PFSK-1 (cell line): ENCODE measurements around the gene CLN5.

Source experiments
- FOXP2 ChIP-seq: optimal IDR thresholded peaks from 2 replicates; pipeline ENCODE3; 2011; ENCODE audit warnings: borderline replicate concordance, control low read depth, inconsistent platforms; ENCODE audit not compliant: insufficient read depth; ENCODE audit errors: extremely low read length, extremely low read depth
- POLR2AphosphoS5 ChIP-seq: IDR thresholded peaks from 2 replicates; pipeline ENCODE4 v1.6.1; 2012; ENCODE audit warnings: low read depth, mild to moderate bottlenecking, control low read depth, low read length, moderate library complexity
- SIN3A ChIP-seq: IDR thresholded peaks from 2 replicates; pipeline ENCODE4 v1.6.1; 2012; ENCODE audit warnings: mild to moderate bottlenecking, low read length, moderate library complexity, borderline replicate concordance; ENCODE audit not compliant: insufficient read depth
- TAF1 ChIP-seq: IDR thresholded peaks from 2 replicates; pipeline ENCODE4 v1.6.1; 2012; ENCODE audit warnings: low read length, control low read depth, borderline replicate concordance; ENCODE audit not compliant: insufficient read depth
- TF ChIP-seq, protein P1 (sequence below), 2 experiments: IDR thresholded peaks; 2 replicates each; pipeline versions ENCODE4 v1.6.1 to v1.8.0; 2011 to 2012; ENCODE audit warnings: low read depth in 2 of 2, low read length in 2 of 2, control low read depth in 1 of 2, inconsistent platforms in 1 of 2, mild to moderate bottlenecking in 1 of 2, moderate library complexity in 1 of 2; ENCODE audit not compliant: insufficient read depth in 1 of 2

CLN5 gene

DNA sequence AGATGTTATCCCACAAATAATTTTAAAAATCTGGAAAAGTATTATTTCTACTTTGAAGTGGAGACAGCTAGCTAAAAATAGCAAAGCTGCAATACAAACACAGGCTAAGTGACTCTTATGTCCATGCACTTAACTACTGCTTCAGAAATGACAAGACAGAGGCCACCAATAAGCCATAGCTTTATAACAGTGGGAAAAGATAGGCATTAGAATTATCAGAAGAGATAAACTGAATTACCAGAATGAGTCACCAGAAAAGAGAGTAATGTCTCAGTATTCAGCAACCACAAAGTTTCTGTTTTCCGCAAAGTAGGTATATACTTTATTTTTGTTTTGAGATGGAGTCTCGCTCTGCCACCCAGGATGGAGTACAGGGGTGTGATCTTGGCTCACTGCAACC is 17.1 kb downstream of the CLN5 start:
- no peak for TF ChIP-seq FOXP2
- TF ChIP-seq, protein P1, sequence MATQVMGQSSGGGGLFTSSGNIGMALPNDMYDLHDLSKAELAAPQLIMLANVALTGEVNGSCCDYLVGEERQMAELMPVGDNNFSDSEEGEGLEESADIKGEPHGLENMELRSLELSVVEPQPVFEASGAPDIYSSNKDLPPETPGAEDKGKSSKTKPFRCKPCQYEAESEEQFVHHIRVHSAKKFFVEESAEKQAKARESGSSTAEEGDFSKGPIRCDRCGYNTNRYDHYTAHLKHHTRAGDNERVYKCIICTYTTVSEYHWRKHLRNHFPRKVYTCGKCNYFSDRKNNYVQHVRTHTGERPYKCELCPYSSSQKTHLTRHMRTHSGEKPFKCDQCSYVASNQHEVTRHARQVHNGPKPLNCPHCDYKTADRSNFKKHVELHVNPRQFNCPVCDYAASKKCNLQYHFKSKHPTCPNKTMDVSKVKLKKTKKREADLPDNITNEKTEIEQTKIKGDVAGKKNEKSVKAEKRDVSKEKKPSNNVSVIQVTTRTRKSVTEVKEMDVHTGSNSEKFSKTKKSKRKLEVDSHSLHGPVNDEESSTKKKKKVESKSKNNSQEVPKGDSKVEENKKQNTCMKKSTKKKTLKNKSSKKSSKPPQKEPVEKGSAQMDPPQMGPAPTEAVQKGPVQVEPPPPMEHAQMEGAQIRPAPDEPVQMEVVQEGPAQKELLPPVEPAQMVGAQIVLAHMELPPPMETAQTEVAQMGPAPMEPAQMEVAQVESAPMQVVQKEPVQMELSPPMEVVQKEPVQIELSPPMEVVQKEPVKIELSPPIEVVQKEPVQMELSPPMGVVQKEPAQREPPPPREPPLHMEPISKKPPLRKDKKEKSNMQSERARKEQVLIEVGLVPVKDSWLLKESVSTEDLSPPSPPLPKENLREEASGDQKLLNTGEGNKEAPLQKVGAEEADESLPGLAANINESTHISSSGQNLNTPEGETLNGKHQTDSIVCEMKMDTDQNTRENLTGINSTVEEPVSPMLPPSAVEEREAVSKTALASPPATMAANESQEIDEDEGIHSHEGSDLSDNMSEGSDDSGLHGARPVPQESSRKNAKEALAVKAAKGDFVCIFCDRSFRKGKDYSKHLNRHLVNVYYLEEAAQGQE (IDR thresholded peaks at IDR 0.05; ENCODE audit: insufficient read depth in 1 of 2, low read depth in 2 of 2, low read length in 2 of 2): no peak
- no peak for TF ChIP-seq TAF1
- TF ChIP-seq POLR2AphosphoS5: no peak
- TF ChIP-seq SIN3A: no peak

DNA sequence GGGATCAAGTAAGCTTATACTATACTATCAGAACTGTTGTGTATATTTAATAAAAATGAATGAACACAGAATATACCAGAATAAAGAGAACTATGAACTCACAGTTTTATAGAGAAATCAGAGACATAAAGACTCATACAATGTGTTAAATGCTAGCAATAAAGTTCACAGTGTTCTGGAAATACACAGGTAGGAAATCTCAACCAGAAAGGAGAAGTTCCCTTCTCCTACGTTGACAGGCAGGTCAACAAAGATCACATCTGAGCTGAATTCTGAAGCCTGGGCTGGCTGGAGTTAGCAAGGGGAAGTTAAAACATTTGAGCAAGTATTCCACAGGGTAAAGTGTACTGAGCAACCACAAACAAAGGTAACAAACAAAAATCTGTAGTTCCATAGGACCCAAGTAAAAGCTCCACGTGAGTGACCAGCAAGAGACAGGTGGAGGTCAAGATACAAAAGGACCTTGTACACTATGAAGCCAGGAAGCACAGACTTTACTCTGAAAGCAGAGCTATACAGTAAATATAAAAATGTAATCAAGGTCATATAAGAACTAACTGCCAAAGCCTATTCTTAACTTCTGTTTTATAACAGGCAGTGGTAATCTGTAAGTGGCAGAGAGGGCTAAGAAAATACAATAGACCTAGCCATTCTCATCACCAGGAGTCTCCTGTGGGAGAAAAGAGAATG is 22.1 kb downstream of the CLN5 start:
- TF ChIP-seq TAF1: no peak
- TF ChIP-seq, protein P1 (IDR thresholded peaks at IDR 0.05; ENCODE audit: insufficient read depth in 1 of 2, low read depth in 2 of 2, low read length in 2 of 2): no peak
- TF ChIP-seq FOXP2: no peak
- no peak for TF ChIP-seq POLR2AphosphoS5
- no peak for TF ChIP-seq SIN3A

DNA sequence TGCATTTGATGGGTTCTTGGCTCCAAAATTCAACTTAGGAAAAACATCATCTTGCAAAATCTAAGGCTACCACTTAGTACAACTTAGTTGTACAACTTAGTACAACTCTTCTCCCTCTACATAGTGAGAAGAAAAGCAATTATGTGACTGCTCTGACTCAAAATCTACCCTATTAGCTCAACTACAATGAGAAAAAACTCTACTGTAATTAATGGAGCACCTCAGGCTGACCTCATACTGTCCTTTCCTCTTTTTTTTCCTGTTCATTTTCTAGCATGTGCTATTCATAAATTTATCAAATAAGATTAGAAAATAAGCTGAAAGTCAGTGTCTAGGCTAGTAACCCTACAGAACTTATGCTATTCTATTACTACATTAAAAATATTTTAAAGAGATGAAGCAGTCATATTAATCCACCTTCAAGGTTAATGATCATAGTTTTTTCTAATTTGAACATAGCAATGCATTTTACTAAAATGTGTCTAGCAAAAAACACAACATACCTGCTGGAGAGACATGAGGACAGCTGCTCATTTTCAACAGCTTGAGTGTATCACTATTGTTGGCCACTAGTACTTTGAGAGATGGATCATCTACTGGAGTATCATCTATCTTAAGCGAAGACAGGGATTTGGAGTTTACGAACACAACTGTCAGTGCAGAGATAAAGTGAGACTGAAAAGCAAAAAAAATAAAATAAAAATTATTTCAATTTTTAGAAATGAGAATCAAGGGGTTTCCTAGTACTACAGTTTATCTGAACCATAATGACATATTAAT is 23.2 kb downstream of the CLN5 start:
- TF ChIP-seq TAF1 (no peak), SIN3A (no peak), POLR2AphosphoS5 (no peak), FOXP2 (no peak)
- TF ChIP-seq, protein P1 (IDR thresholded peaks at IDR 0.05; ENCODE audit: insufficient read depth in 1 of 2, low read depth in 2 of 2, low read length in 2 of 2): no peak

DNA sequence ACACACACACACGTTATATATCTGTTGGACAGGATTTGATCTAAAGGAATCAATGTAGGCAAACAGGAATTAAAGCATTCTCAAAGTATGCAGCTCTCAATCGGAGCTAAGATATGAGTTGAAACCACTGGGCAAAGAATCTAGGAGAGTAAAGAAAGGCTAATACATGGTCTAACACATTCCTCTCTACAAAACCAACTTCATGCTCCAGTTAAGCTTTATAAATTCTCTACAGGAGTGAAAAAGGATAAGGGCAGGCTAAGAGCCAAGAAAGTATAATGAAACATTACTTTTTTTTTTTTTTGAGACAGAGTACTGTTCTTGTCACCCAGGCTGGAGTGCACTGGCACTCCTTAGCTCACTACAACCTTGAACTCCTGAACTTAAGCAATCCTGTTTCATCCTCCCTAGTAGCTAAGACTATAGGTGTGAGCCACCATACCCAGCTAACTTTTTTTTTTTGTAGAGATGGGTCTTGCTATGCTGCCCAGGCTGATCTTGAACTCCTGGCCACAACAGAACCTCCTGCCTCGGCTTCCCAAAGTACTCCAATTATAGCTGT is 24.5 kb downstream of the CLN5 start:
- TF ChIP-seq SIN3A (no peak), POLR2AphosphoS5 (no peak), FOXP2 (no peak), TAF1 (no peak)
- TF ChIP-seq, protein P1 (IDR thresholded peaks at IDR 0.05; ENCODE audit: insufficient read depth in 1 of 2, low read depth in 2 of 2, low read length in 2 of 2): no peak
